IPS DF 4.7 (cell line): Measurements from ENCODE around the gene NFAM1.

Experiments used
- DNase-seq: peaks from one replicate; pipeline ENCODE4 v3.0.0-alpha.2; 2013; ENCODE audit warnings: low spot score; ENCODE audit errors: extremely low read depth

The NFAM1 gene

DNA sequence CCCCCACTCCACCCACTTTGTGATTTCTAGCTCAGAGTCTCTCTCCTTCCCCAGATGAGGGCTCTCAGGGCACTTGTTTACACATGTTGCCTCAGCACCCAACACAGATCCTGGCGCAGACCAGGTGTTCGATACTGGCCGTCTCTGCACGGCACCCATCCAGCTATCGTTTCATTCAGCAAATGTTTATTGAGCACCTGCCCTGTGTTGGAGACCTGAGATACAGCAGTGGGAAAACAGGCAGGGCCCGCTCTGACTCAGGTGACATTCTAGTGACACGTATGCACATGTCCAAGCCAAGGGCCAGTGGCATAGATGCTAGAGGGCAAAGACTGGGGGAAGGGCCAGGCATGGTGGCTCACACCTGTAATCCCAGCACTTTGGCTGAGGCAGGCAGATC lies 71.9 kb downstream of the NFAM1 start:
- DNase-seq = no peak

DNA sequence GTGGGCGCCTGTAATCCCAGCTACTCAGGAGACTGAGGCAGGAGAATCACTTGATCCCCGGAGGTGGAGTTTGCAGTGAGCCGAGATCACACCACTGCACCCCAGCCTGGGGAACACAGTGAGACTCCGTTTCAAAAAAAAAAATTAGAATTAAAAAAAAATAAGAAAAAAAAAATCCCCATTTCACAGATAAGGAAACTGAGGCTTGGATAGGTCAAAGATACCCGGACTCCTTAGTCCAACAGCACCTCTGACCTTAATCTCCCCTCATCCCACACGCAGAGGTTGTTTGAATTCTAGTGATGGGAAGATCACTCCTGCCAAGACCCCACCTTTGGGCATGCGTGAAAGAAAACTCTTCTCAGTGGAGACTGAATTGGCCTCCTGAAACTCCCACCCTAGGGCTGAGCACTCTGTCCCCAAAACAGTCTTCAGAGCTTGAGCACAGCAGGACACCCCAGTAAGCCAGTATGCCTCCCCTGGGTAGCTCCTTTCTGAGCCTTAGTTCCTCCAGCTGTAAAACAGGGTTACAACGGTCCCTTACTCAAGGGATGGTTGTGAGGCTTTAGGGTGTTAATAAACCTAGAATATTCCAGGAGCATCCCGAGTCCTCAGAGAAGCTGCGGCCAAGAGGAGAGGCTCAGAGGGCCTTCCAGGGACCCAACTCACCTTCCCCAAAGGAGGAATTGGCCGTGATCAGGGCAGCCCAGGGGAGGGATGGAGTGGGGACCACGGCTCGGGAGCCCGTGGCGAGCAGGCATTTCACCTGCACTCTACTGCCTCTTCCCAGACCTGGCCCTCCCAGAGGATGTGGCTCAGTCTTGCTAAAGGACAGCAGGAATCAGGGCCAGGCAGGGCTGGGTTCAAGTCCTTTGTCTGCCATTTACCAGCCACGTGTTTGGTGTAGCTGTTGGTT lies 73.3 kb downstream of the NFAM1 start:
- DNase-seq = no peak

DNA sequence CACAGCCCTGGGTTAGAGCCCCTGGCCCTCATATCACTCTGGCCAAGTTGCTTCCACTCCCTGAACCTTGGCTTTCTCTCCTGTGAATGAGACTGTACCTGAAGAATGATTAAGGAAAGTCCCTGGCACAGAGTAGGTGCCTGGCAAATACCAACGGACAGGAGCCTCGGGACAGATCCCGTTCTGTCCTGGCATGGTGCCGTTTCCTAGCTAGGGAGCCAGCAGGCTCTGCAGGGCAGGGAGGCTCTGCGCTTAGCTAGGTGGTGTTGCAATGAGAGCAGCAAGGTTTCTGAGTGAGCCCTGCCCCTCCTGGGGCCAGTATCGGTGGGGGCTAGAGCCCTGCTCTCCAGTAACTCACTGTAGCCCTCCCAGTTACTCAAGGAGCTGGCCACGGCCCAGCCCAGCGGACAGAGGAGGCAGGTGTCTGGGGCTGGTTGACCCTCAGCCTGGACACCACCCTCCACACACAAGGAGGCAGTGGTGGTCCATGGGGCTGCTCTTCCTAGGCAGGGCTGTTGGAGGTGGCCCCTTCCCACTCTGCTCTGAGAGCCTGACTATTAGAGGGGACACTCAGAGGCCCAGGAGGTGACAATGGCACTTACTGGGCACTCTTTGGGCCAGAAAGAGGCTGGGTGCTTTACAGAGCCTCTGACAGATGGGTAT lies 74.4 kb downstream of the NFAM1 start:
- no peak for DNase-seq

DNA sequence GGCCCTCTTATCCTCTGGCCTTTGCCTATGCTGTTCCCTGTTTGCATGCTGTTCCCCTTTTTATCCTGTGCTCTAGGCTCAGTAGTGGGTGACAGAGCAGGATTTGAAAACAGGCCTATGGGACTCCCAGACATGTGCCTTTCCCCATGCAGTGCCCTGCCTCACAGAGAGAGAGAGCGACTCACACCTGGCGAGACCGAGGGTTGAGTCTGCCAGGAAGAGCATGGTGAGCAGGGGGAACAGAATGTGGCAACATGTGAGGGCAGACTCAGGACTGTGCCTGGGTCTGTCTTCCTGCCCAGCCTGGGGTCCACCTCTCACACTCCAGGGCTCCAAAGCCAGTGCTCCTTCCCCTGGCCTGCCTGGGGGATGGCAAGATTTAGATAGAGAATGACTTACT lies 75.0 kb downstream of the NFAM1 start:
- no peak for DNase-seq

DNA sequence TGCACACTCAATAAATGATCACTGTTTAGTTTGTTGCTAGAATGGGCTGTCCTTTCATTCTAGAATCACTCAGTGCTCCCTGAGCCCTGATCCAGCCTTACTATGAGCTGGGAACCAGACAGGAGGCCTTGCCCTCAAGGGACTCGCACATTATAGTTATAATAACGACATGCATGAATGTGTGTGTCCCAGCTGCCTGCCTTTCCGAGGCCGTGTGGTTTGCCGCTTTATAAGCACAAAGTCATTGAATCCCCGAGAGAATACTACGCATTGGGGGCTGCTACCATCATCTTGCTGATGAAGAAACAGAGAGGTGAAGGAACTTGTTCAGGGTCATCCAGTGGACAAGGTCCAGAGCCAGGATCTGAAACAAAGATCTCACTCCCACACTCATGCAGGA lies 75.7 kb downstream of the NFAM1 start:
- DNase-seq = no peak

DNA sequence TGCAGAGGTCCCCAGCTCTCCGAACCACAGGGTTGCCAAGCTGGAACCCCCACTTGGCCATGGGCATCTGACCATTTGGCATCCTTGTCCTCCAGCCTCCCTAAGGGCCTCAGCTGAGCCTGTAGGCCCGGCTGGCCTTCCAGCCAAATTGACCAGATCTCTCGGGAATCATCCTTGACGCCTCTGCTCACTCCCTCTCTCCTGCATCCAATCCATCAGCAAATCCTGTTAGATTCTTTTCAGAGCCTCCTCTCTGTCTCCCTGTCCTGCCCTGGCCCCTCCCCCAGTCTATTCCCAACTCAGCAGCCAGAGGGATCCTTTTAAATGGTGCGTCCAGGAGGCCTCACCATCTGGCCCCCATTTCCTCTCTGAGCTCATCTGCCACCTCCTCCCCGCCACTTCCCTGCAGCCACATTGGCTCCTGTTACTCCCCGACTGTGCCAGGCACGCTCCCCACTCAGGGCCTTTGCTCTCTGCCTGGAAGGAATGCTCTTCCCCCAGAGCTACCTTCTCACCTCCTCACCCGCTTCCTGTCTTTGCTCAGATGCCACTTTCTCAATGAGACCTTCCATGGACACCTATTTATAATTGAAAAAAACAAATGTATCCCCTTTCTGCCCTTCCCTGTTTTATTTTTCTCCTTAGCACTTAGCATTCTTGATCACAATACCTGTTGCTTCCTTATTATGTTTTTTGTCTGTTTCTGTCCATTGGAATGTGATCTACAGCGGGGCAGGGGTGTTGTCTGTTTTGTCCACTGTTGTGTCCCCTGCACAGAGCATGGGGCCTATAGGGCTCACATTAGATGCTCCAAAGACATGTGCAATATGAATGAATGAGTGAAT lies 78.1 kb downstream of the NFAM1 start:
- DNase-seq = no peak

DNA sequence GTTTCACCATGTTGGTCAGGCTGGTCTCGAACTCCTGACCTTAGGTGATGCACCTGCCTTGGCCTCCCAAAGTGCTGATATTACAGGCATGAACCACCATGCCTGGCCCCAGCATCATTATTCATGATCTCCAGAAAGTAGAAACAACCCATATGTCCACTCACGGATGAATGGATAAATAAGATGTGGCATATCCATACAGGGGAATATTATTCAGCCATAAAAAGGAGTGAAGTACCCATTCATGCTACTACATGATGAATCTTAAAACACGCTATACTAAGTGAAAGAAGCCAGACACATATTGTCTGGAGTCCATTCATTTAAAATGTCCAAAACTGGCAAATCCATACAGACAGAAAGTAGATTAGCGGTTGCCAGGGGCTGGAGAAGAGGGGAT lies 81.8 kb downstream of the NFAM1 start:
- DNase-seq = no peak

DNA sequence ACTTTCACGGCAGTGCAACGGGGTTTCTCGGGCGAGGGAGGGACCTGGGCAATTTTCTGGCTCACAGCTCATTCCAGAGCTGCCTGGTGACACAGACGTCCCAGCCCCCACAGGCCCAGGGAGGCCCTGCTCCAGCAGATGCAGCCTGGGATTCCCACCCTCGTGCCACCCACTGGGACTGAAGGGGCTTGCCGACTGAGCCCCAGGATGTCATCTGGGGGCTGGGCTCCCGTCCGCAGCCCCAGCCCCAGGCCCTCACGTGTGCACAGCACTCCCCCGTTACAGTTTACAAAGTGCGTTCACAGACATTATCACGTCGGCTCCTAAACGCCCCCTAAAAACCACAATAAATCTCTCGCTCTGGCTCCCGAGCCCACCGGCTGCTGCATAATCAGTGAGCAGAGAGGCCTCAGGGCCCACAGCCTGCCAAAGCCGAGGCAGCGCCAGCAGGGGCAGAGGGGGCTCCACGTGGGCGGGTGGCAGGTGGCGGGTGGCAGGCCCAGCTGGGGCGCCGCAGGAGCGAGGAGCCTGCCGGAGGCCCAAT lies 84.8 kb downstream of the NFAM1 start:
- no peak for DNase-seq

DNA sequence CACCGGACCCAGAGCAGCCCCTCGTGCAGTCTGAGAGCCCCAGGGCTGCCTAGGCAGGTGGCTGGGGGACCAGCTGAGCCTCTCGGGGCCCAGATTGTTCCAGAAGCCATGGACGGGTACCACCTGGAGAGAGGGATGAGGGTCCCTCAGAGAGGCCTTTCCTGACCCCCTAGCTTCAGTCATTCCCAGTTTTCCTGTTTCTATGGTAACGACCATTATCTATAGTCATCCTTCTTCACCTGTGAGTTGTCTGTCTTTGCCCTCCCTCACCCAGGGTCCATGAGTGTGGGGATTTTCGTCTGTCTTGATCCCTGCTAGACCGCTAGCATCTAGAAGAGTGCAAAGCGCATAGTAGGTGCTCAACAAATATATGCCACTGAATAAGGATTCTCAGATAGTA lies 85.5 kb downstream of the NFAM1 start:
- DNase-seq = no peak

DNA sequence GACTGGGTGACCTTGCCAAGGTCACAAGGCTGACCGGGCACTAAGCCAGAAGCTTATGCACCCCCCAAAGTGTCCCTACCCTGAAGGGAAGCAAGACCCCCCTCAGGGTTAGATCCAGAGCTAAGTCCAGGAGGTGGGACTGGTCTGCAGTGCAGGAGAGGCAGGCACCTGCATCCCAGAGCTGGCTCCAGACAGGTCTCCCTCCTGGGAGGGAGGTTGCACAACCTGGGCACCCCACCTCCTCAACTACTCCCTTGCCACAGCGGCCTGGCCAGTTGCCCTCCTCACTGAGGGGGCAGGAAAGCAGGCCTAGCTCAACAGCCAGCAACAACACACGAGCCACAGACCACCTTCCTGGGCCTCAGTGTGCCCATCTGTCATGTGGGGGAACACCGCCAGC lies 86.7 kb downstream of the NFAM1 start:
- no peak for DNase-seq

DNA sequence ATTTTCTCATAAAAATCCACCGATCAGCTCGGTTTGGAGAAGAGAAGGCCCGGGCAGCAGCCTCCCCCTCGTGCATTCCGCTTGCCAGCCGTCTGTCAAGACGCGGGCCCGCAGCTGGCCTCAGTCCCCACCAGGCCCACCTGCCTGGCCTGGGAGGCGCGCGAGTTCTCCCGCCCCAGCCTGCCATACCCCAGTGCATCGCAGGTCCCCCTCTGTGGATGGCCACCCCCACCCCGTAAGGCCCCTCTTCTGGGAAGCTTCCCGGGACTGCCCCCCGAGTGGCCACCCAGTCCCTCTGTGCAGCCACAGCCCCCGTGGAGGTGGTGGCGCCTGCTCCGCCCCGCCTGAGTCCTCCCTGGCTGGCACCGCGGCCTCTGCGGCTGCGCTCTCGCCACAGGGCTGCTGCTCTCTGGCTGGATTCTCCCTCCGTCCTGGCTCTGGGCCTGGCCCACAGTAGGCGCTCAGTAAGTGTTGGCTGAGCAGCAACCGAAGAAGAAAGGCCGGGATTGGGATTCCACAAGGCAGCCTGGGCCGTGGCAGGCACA lies 87.8 kb downstream of the NFAM1 start:
- DNase-seq = no peak

DNA sequence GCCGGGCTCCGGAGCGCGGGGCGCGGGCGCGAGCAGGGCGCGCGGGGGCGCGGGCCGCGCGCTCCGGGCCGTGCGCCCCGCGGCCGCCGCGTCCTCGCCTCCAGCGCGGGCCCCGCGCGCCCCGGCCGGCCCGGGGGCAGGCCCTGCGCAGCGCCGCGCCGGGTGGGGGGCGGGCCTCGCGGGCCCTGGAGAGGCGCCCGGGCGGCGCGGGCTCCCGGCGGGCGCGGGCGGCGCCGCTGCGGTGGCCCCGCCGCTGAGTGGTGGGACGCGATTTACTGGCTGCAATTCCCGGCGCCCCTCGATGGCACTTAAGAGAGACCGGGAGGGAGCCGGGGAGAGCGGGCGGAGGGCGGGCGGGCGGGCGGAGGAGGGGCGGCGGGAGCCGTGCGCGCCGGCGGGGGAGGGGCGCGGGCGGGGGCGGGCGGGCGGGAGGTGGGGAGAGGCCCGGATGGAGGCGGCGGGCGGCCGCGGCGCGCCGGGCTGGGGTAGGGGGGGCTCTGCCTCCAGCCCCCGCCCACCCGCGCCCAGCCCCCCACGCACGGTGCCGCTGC lies 88.6 kb downstream of the NFAM1 start:
- no peak for DNase-seq

DNA sequence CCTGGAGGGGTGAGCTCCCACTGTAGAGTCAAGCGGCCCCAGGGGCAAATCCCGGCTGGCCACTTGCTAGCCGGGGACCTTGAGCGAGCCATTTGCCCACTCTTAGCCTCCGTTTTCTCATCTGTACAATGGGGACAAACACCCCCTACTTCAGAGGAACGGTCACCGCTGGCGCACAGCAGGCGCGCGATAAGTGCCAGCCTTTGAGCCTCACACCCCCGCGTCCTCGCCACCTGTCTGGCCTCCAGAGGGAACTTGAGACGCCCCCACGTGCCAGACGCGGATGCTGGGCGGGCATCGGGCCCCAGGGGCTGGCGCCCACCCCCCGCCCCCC lies 89.1 kb downstream of the NFAM1 start:
- no peak for DNase-seq

DNA sequence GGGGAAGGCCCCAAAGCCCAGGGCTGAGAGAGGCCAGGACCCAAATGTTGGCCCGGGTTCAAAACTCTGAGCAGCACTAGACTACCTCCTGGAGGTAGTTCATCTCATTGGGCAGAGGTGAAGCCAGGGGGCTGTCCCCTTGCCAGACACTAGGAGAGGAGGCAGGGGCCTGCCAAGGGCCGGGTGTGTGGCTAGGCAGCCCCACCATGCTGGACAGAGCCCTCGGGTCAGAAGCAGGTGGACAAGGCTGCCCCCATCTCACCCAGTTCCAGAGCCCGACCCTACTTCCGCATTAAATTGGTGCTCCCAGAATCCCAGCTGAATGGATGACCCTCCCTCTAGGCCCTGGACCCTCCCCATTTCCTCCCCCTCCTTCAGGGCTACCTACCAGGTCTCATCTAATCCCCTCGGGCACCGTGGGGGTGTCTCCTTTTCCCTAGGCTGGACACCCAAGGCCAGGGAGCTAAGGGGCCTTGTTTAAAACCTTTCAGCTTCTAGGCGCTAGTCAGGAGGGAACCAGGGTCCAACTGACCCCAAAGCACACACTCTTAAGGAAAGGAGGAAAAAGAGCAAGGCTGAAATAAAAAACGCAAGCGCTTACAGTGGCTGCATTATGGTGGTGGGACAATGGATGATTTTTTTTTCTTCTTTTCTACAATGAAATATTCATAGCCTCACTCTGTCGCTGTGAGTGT lies 89.6 kb downstream of the NFAM1 start:
- no peak for DNase-seq

DNA sequence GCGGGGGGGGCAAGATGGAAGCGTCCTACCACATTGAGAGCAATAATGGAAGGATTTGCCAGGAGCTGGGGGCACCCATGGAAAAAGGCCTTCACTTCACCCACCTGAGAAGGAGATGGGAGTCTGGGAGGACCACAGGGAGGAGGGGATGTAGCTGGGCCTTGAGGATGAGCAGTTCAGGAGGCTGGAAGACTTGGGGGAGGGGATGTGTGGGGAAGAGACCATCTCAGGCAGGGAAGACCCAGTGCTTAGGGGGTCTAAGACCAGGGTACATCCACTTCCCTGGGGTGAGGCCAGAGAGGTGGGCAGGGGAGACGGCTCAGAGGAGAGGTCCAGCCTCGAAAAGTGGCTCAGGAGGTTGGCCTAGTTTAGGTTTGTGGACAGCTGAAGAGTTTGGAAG lies 90.4 kb downstream of the NFAM1 start:
- no peak for DNase-seq

DNA sequence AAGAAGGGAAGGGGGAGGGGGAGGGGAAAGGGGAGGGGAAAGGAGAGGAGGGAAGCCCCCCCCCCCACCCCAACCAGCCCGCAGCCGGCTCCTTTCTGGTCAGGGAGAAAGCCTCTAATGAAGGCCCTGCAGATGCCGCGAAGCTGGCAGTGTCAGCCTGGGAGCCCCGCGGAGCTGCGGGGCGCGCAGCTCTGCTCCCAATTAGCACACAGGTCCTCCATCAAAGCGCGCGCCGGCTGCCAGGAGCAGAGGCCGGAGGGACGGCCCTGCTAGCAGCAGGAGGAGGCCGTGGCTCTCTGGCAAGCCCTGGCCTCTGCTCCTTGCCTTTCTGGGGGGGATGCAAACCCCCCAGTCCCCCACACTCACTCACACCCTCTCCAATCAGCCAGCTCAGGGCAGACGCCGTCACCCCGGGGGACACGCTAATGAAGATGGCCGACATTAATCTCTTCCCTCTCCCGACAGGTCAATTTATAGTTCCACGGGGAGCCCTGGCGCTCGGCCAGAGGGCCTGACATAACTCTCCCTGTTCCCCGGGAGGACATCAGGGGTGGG lies 91.3 kb downstream of the NFAM1 start:
- DNase-seq = no peak

DNA sequence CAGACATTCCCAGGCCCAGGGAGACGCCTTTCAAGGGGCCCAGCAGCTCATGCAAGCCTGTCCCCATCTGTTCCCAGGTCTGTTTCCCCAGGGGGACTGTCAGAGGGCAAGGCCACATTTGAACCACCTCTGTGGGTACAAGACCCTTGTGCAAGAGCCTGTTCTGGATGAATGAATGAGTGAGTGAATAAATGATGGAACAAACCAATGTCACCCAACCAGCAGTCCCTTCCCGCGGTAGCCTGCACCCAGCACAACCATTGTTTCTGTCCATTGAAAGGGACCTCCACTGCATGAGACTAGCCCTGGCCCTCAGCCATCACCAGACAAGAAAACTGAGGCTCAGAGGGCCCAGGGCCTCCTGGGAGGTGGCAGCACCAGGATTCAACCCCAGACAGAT lies 92.1 kb downstream of the NFAM1 start:
- DNase-seq = no peak

DNA sequence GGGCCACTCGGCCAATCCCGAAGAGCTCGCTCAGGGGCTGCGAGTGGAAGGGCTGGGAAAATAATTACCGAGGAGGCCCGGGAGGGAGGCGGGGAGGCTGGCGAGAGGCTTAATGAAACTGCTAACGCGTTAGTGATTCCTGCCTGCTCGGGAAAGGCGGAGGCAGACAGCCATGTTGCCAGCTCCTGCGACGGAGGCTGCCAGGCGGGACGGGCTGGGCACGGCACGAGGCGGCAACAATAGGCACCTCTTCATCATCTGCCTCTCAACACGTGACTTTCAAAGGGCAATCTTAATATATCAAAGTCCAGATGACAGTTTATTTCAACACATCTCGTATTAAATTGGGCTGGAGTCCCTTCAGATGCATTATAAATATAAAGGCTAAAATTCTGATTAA lies 93.7 kb downstream of the NFAM1 start:
- no peak for DNase-seq

DNA sequence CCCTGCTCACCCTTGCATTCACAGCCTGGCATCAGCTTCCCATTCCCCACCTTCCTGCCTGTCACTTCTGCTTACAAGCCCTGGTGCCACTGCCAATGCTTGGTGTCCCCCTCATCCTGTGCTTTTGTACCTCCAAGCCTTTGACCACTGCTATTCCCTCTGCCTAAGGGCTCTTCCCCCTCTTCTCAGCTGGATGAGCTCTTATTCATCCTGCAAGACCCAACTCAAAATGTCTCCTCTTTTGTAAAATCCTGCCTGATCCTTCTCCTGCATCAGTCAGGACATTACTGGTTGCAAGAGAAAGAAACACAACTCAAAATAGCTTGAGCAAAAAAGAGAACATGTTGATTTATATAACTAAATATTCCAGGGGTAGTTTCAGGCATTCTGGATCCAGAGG lies 94.8 kb downstream of the NFAM1 start:
- DNase-seq = no peak

DNA sequence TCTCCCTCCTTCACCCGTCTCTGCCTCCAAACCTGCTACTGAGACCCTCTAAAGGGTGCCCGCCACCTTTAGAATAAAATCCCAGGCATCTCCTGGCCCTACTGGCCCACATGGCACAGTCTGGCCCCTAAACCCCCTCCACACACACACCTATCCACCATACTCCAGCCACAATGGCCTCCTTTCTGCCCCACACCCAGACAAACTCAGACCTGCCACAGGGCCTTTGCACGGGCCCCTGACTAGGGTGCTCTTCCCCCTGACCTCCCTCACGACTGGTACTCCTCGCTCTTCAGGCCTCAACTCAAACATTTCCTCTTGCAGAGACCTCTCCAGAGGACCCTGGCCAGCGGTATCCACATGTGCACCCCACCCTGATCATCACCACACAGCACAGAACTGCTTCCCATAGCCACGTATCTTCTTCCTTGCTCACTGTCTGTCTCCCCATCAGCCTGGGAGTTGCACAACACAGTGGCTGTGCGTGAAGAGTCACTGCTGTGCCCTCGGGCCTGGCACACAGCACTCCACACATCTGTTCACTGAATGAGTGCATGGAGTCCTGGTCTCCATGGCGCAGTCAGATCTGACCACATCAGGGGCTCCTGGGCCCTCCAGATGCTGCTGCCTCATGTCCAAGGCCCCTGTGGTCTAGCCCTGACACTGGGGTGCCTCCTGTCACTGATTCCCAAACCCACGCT lies 95.5 kb downstream of the NFAM1 start:
- DNase-seq = no peak
